WI38 (cell line): ENCODE results near the gene EIF4ENIF1.
A peak's percentile ranks its signal among the peaks of the same experiment; 100 is the strongest.
"Not testable (repeated sequence)": the region's sequence is repeated elsewhere in the genome, so short reads cannot be mapped to it uniquely, and the experiment has no call there.

Experiments used
- H3K4me3 ChIP-seq: 2 replicates; pipeline ENCODE4 v1.5.1; 2011; ENCODE audit warnings: low read depth, mild to moderate bottlenecking, control low read depth, low read length
- CTCF ChIP-seq: IDR thresholded peaks from 2 replicates; pipeline ENCODE4 v1.5.1; 2012; ENCODE audit warnings: low read depth, mild to moderate bottlenecking, control low read depth, low read length

EIF4ENIF1 gene

GRCh38 chr22:31490496-31490925 lies 869 bp upstream of the EIF4ENIF1 start:
- peak overlapping the region; percentile 73 for H3K4me3 ChIP-seq
- TF ChIP-seq CTCF = no peak

GRCh38 chr22:31488988-31489617 lies 539 bp downstream of the EIF4ENIF1 start:
- TF ChIP-seq CTCF = no peak

GRCh38 chr22:31488346-31488883 lies 1.2 kb downstream of the EIF4ENIF1 start:
- H3K4me3 ChIP-seq = peak overlapping the region; percentile 73
- TF ChIP-seq CTCF = no peak

More at GRCh38 chr22:31488988-31489617, 539 bp downstream of the EIF4ENIF1 start:
- peak overlapping the region; percentile 73 for H3K4me3 ChIP-seq

DNA sequence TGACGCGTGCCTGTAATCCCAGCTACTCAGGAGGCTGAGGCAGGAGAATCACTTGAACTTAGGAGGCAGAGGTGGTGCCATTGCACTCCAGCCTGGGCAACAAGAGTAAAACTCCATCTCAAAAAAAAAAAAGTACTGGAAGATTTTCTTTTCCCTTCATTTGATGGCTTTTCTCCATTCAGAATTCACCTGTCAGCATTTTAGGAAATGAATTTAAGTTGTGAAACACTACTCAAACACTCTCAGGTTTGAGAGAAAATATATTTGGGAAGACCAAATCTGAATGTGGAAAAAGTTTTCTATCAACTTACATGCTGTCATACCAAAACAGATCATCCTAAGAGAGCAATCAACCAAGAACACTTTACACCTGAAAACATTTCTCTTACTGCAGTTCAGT lies 2.7 kb downstream of the EIF4ENIF1 start:
- no peak for TF ChIP-seq CTCF
- no peak overlapping the region for H3K4me3 ChIP-seq

DNA sequence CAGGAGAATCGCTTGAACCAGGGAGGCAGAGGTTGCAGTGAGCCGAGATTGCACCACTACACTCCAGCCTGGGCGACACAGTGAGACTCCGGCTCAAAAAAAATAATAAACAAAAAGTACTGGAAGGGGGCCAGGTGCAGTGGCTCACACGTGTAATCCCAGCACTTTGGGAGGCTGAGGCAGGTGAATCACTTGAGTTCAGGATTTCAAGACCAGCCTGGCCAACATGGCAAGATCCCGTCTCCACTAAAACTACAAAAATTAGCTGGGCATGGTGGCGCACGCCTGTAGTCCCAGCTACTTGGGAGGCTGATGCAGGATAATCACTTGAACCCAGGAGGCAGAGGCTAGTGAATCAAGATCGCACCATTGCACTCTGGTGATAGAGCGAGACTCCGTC lies 3.3 kb downstream of the EIF4ENIF1 start:
- not testable (repeated sequence) for H3K4me3 ChIP-seq

GRCh38 chr22:31482470-31482869 lies 7.2 kb downstream of the EIF4ENIF1 start:
- H3K4me3 ChIP-seq = not testable (repeated sequence)

GRCh38 chr22:31481129-31481528 lies 8.5 kb downstream of the EIF4ENIF1 start:
- no peak overlapping the region for H3K4me3 ChIP-seq
- no peak for TF ChIP-seq CTCF

DNA sequence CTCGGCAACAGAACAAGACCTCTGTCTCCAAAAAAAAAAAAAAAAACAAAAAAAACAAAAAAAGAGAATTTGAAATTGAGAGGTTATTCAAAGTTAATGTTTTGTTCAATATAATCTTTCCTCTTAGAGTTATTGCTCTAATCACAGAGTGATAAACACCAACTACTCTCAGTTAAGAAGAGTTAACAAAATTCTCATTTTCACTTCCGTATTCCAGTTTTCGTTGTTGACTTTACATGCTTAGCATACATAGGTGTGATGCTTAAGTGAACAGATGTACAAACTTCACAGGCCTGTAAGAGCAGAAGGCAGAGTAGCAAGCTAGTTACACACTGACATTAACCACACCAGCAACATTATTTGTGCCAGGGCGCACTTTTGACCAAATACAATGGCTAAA lies 12.3 kb downstream of the EIF4ENIF1 start:
- no peak overlapping the region for H3K4me3 ChIP-seq
- TF ChIP-seq CTCF = no peak
